ENCODE data around the gene CD8B2. TPM values are rescaled to one million over a fixed set of nuclear protein-coding genes. Genes with fewer than 3 reads are reported as not detected.
"Not testable (repeated sequence)": the region's sequence is repeated elsewhere in the genome, so short reads cannot be mapped to it uniquely, and the experiment has no call there.

The CD8B2 gene
- total RNA-seq, 2 experiments from 2014 or later: not detected

DNA sequence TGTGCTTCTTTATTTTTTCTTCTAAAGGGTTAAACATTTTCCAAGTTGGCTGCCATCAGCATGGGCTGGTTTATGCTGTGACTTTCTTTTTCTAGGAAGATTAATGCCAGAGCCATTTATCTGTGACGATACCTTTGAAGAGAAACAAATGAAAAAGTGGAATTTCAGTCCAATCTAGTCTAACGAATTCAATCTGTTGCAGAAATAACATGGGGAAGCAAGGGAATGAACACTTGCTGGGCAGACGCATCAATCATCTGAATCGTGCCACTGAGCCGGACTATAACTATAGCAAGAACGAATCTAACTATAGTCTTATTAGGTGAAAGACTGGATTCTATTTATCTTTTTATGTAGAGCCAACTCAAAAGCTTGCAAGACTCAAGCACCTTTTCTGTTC lies 66.2 kb downstream of the CD8B2 start:
- Histone ChIP-seq H3K4me1 (ENCODE audit: insufficient read depth, low read length, poor library complexity, severe bottlenecking) (no peaks in the 10 kb centered on the region), H3K79me2 (ENCODE audit: insufficient read depth, low read depth, low read length) (no peaks in the 10 kb centered on the region), H3K9me3 (ENCODE audit: low read length) (no peaks in the 10 kb centered on the region), H3K36me3 (ENCODE audit: insufficient read depth, low read length) (no peaks in the 10 kb centered on the region), H3K27ac (ENCODE audit: low read depth, low read length, poor library complexity, severe bottlenecking) (no peak overlapping the region), H3K4me2 (ENCODE audit: low read length) (no peak overlapping the region), H3K9me2 (ENCODE audit: insufficient read depth, low read length) (no peaks in the 10 kb centered on the region), H3K4me3 (ENCODE audit: low read depth, low read length, poor library complexity, severe bottlenecking) (no peak overlapping the region), H2AFZ (ENCODE audit: low read length) (no peak overlapping the region), H4K20me1 (ENCODE audit: insufficient read depth, low read length) (no peaks in the 10 kb centered on the region)
- TF ChIP-seq, protein P1, sequence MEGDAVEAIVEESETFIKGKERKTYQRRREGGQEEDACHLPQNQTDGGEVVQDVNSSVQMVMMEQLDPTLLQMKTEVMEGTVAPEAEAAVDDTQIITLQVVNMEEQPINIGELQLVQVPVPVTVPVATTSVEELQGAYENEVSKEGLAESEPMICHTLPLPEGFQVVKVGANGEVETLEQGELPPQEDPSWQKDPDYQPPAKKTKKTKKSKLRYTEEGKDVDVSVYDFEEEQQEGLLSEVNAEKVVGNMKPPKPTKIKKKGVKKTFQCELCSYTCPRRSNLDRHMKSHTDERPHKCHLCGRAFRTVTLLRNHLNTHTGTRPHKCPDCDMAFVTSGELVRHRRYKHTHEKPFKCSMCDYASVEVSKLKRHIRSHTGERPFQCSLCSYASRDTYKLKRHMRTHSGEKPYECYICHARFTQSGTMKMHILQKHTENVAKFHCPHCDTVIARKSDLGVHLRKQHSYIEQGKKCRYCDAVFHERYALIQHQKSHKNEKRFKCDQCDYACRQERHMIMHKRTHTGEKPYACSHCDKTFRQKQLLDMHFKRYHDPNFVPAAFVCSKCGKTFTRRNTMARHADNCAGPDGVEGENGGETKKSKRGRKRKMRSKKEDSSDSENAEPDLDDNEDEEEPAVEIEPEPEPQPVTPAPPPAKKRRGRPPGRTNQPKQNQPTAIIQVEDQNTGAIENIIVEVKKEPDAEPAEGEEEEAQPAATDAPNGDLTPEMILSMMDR (conservative IDR thresholded peaks at IDR 0.05; ENCODE audit: low read length): no peak
- TF ChIP-seq EZH2phosphoT487 (IDR thresholded peaks at IDR 0.05; ENCODE audit: borderline replicate concordance, low read depth, low read length): no peak
- ChIA-PET POLR2A (no interaction called here), CTCF (ENCODE audit: unreplicated experiment) (no interaction called here)
- intact Hi-C loops (cut with micrococcal nuclease; ENCODE audit: unreplicated experiment): no loop called here
- no TSS peak for BruUV-seq (replicated peaks)
- no peak for DNase-seq (ENCODE audit: low spot score)

DNA sequence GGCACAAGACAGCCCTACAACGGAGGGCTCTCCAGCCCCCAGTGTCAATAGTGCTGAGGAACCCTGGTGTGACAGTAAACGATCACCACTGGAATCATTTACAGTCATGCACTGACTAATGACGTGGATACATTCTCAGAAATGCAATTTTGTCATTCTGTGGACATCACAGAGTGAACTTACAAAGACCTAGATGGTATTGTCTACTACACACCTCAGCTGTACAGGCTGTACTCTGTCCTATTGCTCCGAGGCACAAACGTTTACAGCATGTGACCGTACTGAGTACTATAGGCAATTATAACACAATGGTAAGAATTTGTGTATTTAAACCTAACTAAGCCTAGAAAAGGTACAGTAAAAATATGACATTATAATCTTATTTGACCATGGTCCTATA lies 67.2 kb downstream of the CD8B2 start:
- H3K4me2 ChIP-seq (ENCODE audit: low read length): no peak overlapping the region
- no peaks in the 10 kb centered on the region for H3K9me3 ChIP-seq (ENCODE audit: low read length)
- H3K9me2 ChIP-seq (ENCODE audit: insufficient read depth, low read length): no peaks in the 10 kb centered on the region
- DNase-seq (ENCODE audit: low spot score): no peak
- CTCF ChIA-PET (ENCODE audit: unreplicated experiment): no interaction called here
- no peak overlapping the region for H3K4me3 ChIP-seq (ENCODE audit: low read depth, low read length, poor library complexity, severe bottlenecking)
- BruUV-seq (replicated peaks): no TSS peak
- H2AFZ ChIP-seq (ENCODE audit: low read length): no peak overlapping the region
- no peaks in the 10 kb centered on the region for H3K4me1 ChIP-seq (ENCODE audit: insufficient read depth, low read length, poor library complexity, severe bottlenecking)
- H3K79me2 ChIP-seq (ENCODE audit: insufficient read depth, low read depth, low read length): no peaks in the 10 kb centered on the region
- no peaks in the 10 kb centered on the region for H3K36me3 ChIP-seq (ENCODE audit: insufficient read depth, low read length)
- no peak overlapping the region for H3K27ac ChIP-seq (ENCODE audit: low read depth, low read length, poor library complexity, severe bottlenecking)
- no peaks in the 10 kb centered on the region for H4K20me1 ChIP-seq (ENCODE audit: insufficient read depth, low read length)
- intact Hi-C loops (cut with micrococcal nuclease; ENCODE audit: unreplicated experiment): no loop called here
- POLR2A ChIA-PET: interaction anchor here (1.3 kb wide), 1 partner anchor 13 kb away, joined by 3 read pairs; no protein-coding TSS in a partner anchor
- no peak for TF ChIP-seq EZH2phosphoT487 (IDR thresholded peaks at IDR 0.05; ENCODE audit: borderline replicate concordance, low read depth, low read length)
- TF ChIP-seq, protein P1 (conservative IDR thresholded peaks at IDR 0.05; ENCODE audit: low read length): no peak

DNA sequence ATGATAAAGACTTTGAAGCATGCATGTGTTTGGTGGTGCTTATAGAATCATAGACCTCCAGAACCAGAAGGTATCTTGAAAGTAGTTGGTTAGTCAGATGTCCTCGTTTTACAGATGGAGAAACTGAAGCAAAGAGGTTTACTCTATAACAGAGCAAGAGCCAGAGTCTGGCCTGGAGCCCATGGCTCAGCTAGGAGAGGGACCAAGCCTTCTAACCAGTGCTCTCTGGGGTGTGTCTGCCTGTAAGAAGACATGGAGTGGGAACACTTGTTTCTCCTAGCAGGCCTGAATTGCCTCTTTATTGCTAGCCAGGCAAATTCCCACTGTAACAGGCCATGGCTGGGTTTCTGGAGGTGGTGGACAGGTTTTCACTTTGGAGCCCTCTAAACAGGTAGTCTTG lies 67.9 kb downstream of the CD8B2 start:
- DNase-seq (ENCODE audit: low spot score): no peak
- POLR2A ChIA-PET: interaction anchor here (1.3 kb wide), 1 partner anchor 12 kb away, joined by 3 read pairs; no protein-coding TSS in a partner anchor
- CTCF ChIA-PET (ENCODE audit: unreplicated experiment): no interaction called here
- H3K79me2 ChIP-seq (ENCODE audit: insufficient read depth, low read depth, low read length): no peaks in the 10 kb centered on the region
- H3K27ac ChIP-seq (ENCODE audit: low read depth, low read length, poor library complexity, severe bottlenecking): no peak overlapping the region
- H2AFZ ChIP-seq (ENCODE audit: low read length): no peak overlapping the region
- H3K36me3 ChIP-seq (ENCODE audit: insufficient read depth, low read length): no peaks in the 10 kb centered on the region
- H3K9me2 ChIP-seq (ENCODE audit: insufficient read depth, low read length): no peaks in the 10 kb centered on the region
- H3K4me2 ChIP-seq (ENCODE audit: low read length): no peak overlapping the region
- TF ChIP-seq EZH2phosphoT487 (IDR thresholded peaks at IDR 0.05; ENCODE audit: borderline replicate concordance, low read depth, low read length): no peak
- TF ChIP-seq, protein P1 (conservative IDR thresholded peaks at IDR 0.05; ENCODE audit: low read length): no peak
- no peaks in the 10 kb centered on the region for H3K4me1 ChIP-seq (ENCODE audit: insufficient read depth, low read length, poor library complexity, severe bottlenecking)
- intact Hi-C loops (cut with micrococcal nuclease; ENCODE audit: unreplicated experiment): no loop called here
- H3K4me3 ChIP-seq (ENCODE audit: low read depth, low read length, poor library complexity, severe bottlenecking): no peak overlapping the region
- no peaks in the 10 kb centered on the region for H3K9me3 ChIP-seq (ENCODE audit: low read length)
- no TSS peak for BruUV-seq (replicated peaks)
- H4K20me1 ChIP-seq (ENCODE audit: insufficient read depth, low read length): no peaks in the 10 kb centered on the region

DNA sequence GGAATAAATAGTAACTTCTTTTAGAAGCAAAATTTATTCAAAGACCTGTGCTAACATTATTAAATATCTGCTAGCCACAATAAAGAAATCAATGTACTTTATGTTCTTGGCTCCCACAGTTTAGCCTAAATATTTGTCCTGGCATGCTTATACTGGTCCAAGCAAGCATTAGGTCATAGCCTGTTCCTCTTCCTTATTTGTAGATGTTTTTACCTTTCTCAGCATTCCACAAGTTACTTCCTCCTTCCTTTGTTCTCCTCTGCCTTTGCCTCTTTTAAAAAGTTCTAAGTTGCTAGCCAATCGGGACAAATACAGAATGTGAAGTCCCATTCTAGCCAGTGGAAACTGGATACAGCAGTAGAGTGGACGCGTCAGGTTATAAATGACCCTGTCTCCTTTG lies 72.6 kb downstream of the CD8B2 start:
- BruUV-seq (replicated peaks); intact Hi-C loops (cut with micrococcal nuclease; ENCODE audit: unreplicated experiment); H3K4me1 ChIP-seq (ENCODE audit: insufficient read depth, low read length, poor library complexity, severe bottlenecking); CTCF ChIA-PET (ENCODE audit: unreplicated experiment); H3K9me3 ChIP-seq (ENCODE audit: low read length); H3K4me2 ChIP-seq (ENCODE audit: low read length); H3K36me3 ChIP-seq (ENCODE audit: insufficient read depth, low read length); H3K9me2 ChIP-seq (ENCODE audit: insufficient read depth, low read length); H3K79me2 ChIP-seq (ENCODE audit: insufficient read depth, low read depth, low read length); DNase-seq (ENCODE audit: low spot score); H4K20me1 ChIP-seq (ENCODE audit: insufficient read depth, low read length); H3K4me3 ChIP-seq (ENCODE audit: low read depth, low read length, poor library complexity, severe bottlenecking); POLR2A ChIA-PET; H3K27ac ChIP-seq (ENCODE audit: low read depth, low read length, poor library complexity, severe bottlenecking); H2AFZ ChIP-seq (ENCODE audit: low read length): not testable (repeated sequence)
